ENCODE results near the gene EBP.
A peak's percentile ranks its signal among the peaks of the same experiment; 100 is the strongest.

EBP gene

GRCh38 chrX:48521353-48522243 lies at the start of gene EBP:
Gene EBP (plus strand): TSS chrX:48521808. CDS start chrX:48523772, 1,964 bp downstream.
- DNase-seq (ENCODE audit: low spot score), result peak; percentile 93
- no peak for FAIRE-seq

GRCh38 chrX:48472225-48472624 lies 49.4 kb upstream of the EBP start:
- no peak for FAIRE-seq

GRCh38 chrX:48472851-48473703 lies 48.5 kb upstream of the EBP start:
- no peak for DNase-seq (ENCODE audit: low spot score)
- FAIRE-seq, result no peak

More at GRCh38 chrX:48472225-48472624, 49.4 kb upstream of the EBP start:
- no peak for DNase-seq (ENCODE audit: low spot score)

GRCh38 chrX:48473704-48473990 lies 48.0 kb upstream of the EBP start:
- no peak for FAIRE-seq
- no peak for DNase-seq (ENCODE audit: low spot score)

GRCh38 chrX:48474127-48474526 lies 47.5 kb upstream of the EBP start:
- FAIRE-seq (no peak), DNase-seq (ENCODE audit: low spot score) (no peak)

GRCh38 chrX:48474581-48474980 lies 47.0 kb upstream of the EBP start:
- FAIRE-seq (no peak), DNase-seq (ENCODE audit: low spot score) (no peak)

GRCh38 chrX:48475296-48475695 lies 46.3 kb upstream of the EBP start:
- DNase-seq (ENCODE audit: low spot score) (no peak), FAIRE-seq (no peak)

- DNase-seq (ENCODE audit: low spot score) (peak; percentile 86), FAIRE-seq (peak; percentile 86)
These were observed 45.6 kb upstream of the EBP start, which contains the start of gene FTSJ1 for GRCh38 chrX:48475774-48476577. Gene FTSJ1 (plus strand): TSS chrX:48476199. CDS start chrX:48478048, 1,849 bp downstream.

- no peak for FAIRE-seq
- DNase-seq (ENCODE audit: low spot score), result no peak
These were observed 44.7 kb upstream of the EBP start for GRCh38 chrX:48476919-48477318.

- no peak for DNase-seq (ENCODE audit: low spot score)
- no peak for FAIRE-seq
These were observed 43.5 kb upstream of the EBP start for GRCh38 chrX:48477960-48478755.

GRCh38 chrX:48478806-48479205 lies 42.8 kb upstream of the EBP start:
- FAIRE-seq, result no peak

GRCh38 chrX:48480142-48480541 lies 41.5 kb upstream of the EBP start:
- DNase-seq (ENCODE audit: low spot score) (no peak), FAIRE-seq (no peak)

More at GRCh38 chrX:48478806-48479205, 42.8 kb upstream of the EBP start:
- DNase-seq (ENCODE audit: low spot score), result no peak

GRCh38 chrX:48480583-48480982 lies 41.0 kb upstream of the EBP start:
- FAIRE-seq (no peak), DNase-seq (ENCODE audit: low spot score) (no peak)

GRCh38 chrX:48482526-48482925 lies 39.1 kb upstream of the EBP start:
- DNase-seq (ENCODE audit: low spot score), result no peak

GRCh38 chrX:48487362-48487798 lies 34.2 kb upstream of the EBP start:
- DNase-seq (ENCODE audit: low spot score) (peak; percentile 80), FAIRE-seq (peak; percentile 95)

More at GRCh38 chrX:48482526-48482925, 39.1 kb upstream of the EBP start:
- no peak for FAIRE-seq

- FAIRE-seq (peak; percentile 44), DNase-seq (ENCODE audit: low spot score) (no peak)
These were observed 33.6 kb upstream of the EBP start for GRCh38 chrX:48488034-48488433.

- DNase-seq (ENCODE audit: low spot score) (no peak), FAIRE-seq (no peak)
These were observed 32.3 kb upstream of the EBP start for GRCh38 chrX:48489296-48489695.

GRCh38 chrX:48489892-48490291 lies 31.7 kb upstream of the EBP start:
- no peak for FAIRE-seq
- DNase-seq (ENCODE audit: low spot score), result no peak

GRCh38 chrX:48490661-48491060 lies 30.9 kb upstream of the EBP start:
- FAIRE-seq (no peak), DNase-seq (ENCODE audit: low spot score) (no peak)

- DNase-seq (ENCODE audit: low spot score) (no peak), FAIRE-seq (no peak)
These were observed 29.8 kb upstream of the EBP start for GRCh38 chrX:48491809-48492208.

Data from urothelium cell line (cell line).